CD4-positive, alpha-beta T cell treated with Interleukin-15 for 1 hour (primary cell): ENCODE measurements around the gene SFXN3.

ENCODE experiments used
- DNase-seq: peaks from one replicate; pipeline ENCODE4 v3.0.0-alpha.2; 2020

SFXN3 gene

GRCh38 chr10:101080933-101081931 lies 50.2 kb downstream of the SFXN3 start:
- DNase-seq, result no peak

- no peak for DNase-seq
Measured at GRCh38 chr10:101085846-101086245, 54.8 kb downstream of the SFXN3 start.

GRCh38 chr10:101087376-101087775 lies 56.3 kb downstream of the SFXN3 start:
- no peak for DNase-seq

GRCh38 chr10:101087965-101088364 lies 56.9 kb downstream of the SFXN3 start:
- DNase-seq, result no peak

GRCh38 chr10:101089520-101090299 lies 58.7 kb downstream of the SFXN3 start:
- DNase-seq, result no peak

GRCh38 chr10:101090597-101090996 lies 59.6 kb downstream of the SFXN3 start:
- DNase-seq, result no peak
